Colon (tissue), 2 donors: ENCODE measurements around the gene EBI3.
"Not testable (repeated sequence)": the region's sequence is repeated elsewhere in the genome, so short reads cannot be mapped to it uniquely, and the experiment has no call there.

Source experiments
- FAIRE-seq: peaks from 2 replicates; lab custom pipeline; 2012; peaks lifted over from hg19 to GRCh38; lab: Jason Lieb, UNC
- donor health status: control.
- donor health status: control.

Gene EBI3

GRCh38 chr19:4278419-4279266, 49.3 kb downstream of the EBI3 start, which contains the start of gene SHD:
SHD (plus strand) TSS chr19:4279266; CDS start chr19:4280064, 798 bp downstream.
- FAIRE-seq: no peak

GRCh38 chr19:4279267-4279529, 49.9 kb downstream of the EBI3 start:
- no peak for FAIRE-seq

GRCh38 chr19:4279530-4280422, 50.5 kb downstream of the EBI3 start:
- no peak for FAIRE-seq

- FAIRE-seq: no peak
Measured at GRCh38 chr19:4284176-4284958, 55.0 kb downstream of the EBI3 start.

DNA sequence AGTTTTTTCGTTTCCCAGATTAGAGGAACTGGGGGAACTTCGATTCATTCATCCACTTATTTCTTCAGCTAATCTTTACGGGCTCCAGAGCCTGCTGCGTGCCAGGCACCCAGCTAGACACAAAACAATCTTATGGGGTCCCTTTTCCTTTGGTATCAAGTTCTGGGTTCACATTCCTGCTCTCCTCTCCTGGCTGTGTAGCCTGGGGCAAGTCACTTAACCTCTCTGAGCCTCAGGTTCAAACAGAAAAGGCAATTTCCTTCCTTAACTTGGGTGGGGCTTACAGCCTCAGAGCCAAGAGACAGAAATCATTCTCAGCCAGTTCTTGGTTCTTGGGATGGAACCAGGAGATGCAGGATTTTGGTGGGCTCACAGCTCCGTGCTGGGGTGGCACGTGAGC, 55.7 kb downstream of the EBI3 start:
- no peak for FAIRE-seq

DNA sequence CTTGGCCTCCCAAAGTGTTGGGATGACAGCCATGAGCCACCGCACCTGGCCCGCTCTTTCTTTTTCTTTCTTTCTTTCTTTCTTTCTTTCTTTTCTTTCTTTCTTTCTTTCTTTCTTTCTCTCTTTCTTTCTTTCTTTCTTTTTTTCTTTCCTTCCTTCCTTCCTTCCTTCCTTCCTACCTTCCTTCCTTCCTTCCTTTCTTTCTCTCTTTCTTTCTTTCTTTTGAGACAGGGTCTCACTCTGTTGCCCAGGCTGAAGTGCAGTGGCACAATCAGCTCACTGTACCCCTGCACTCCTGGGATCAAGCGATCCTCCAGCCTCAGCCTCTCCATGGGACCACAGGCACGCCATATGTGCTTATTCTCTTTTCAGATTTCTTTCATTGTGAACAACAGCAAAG, 56.8 kb downstream of the EBI3 start:
- not testable (repeated sequence) for FAIRE-seq
